Stimulated activated CD4-positive, alpha-beta T cell treated with anti-CD3 and anti-CD28 coated beads, Interleukin-15, amount 100 ng/mL, for 48 hours (primary cell): ENCODE data around the gene CCDC77.
"Not testable (repeated sequence)": the region's sequence is repeated elsewhere in the genome, so short reads cannot be mapped to it uniquely, and the experiment has no call there.

Source experiments
- DNase-seq, 2 donors: peaks; one replicate each; pipeline ENCODE4 v3.0.0-alpha.2; 2020; ENCODE audit warnings: low read depth in 2 of 2

CCDC77 gene

GRCh38 chr12:401235-402028 lies at the start of gene CCDC77:
Gene CCDC77 (plus strand): TSS chr12:401644. CDS start chr12:409384, 7,740 bp downstream.
- DNase-seq = peak; percentile 88 to 89

- DNase-seq = no peak
Measured at GRCh38 chr12:356276-356988, 45.0 kb upstream of the CCDC77 start.

GRCh38 chr12:359091-359490 lies 42.4 kb upstream of the CCDC77 start:
- no peak for DNase-seq

- no peak for DNase-seq
Measured at GRCh38 chr12:366820-367219, 34.6 kb upstream of the CCDC77 start.

GRCh38 chr12:367972-368371 lies 33.5 kb upstream of the CCDC77 start:
- DNase-seq = no peak

- DNase-seq = not testable (repeated sequence)
Measured at GRCh38 chr12:370739-371485, 30.5 kb upstream of the CCDC77 start.

GRCh38 chr12:386651-387050 lies 14.8 kb upstream of the CCDC77 start:
- no peak for DNase-seq

- no peak for DNase-seq
Measured at GRCh38 chr12:388012-388411, 13.4 kb upstream of the CCDC77 start.

GRCh38 chr12:388541-389141 lies 12.8 kb upstream of the CCDC77 start:
- peak; percentile 16 to 24 for DNase-seq

GRCh38 chr12:389142-390096 lies 12.0 kb upstream of the CCDC77 start, which contains the start of gene KDM5A:
Gene KDM5A (minus strand): TSS chr12:389320. CDS start chr12:389091, 229 bp downstream.
- DNase-seq = peak; percentile 84 to 86

- DNase-seq = no peak
Measured at GRCh38 chr12:400828-401227, 616 bp upstream of the CCDC77 start.

GRCh38 chr12:402029-402389 lies 565 bp downstream of the CCDC77 start:
- no peak for DNase-seq

GRCh38 chr12:414859-415258 lies 13.4 kb downstream of the CCDC77 start:
- DNase-seq = no peak

GRCh38 chr12:418432-418831 lies 17.0 kb downstream of the CCDC77 start:
- DNase-seq = no peak

- DNase-seq = no peak
Measured at GRCh38 chr12:422526-422925, 21.1 kb downstream of the CCDC77 start.

- not testable (repeated sequence) for DNase-seq
Measured at GRCh38 chr12:435737-436136, 34.3 kb downstream of the CCDC77 start.

- no peak for DNase-seq
Measured at GRCh38 chr12:442235-442884, 40.9 kb downstream of the CCDC77 start.

- DNase-seq = no peak
Measured at GRCh38 chr12:447141-447540, 45.7 kb downstream of the CCDC77 start.

GRCh38 chr12:449203-449602 lies 47.8 kb downstream of the CCDC77 start:
- no peak for DNase-seq

GRCh38 chr12:450438-450837 lies 49.0 kb downstream of the CCDC77 start:
- DNase-seq = no peak
